SK-N-SH (cell line): ENCODE measurements around the gene ALG3. TPM values are rescaled to one million over a fixed set of nuclear protein-coding genes. Genes with fewer than 3 reads are reported as not detected.

Experiments used
- CTCF ChIA-PET: fragments of 300-600, 350-600 bp; formaldehyde crosslinking; extraction: SDS; loops from one replicate; lab custom pipeline; 2021; lab: Yijun Ruan, JAX
- POLR2A ChIA-PET: fragments of 350-600 bp; sonication (Branson Sonifier 250); formaldehyde crosslinking; extraction: SDS; loops from one replicate; lab custom pipeline; 2020; ENCODE audit warnings: antibody characterized with exemption, inconsistent platforms; lab: Yijun Ruan, JAX
- DNase-seq: peaks from one replicate; pipeline ENCODE4 v3.0.0; 2012
- H2AFZ ChIP-seq: fragments of 200-600 bp; sonication (generic); 2 replicates; pipeline ENCODE4 v1.8.1; 2016; ENCODE audit warnings: antibody characterized with exemption, mild to moderate bottlenecking, low read depth
- H3F3A ChIP-seq: fragments of 200-600 bp; sonication (generic); replicated peaks from 2 replicates; pipeline ENCODE3; 2016; ENCODE audit warnings: antibody characterized with exemption, mild to moderate bottlenecking; ENCODE audit not compliant: insufficient read depth
- H3K27ac ChIP-seq, 2 experiments: fragments of 200-500 bp in 1 of 2; fragments of 200-600 bp in 1 of 2; sonication (Bioruptor generic) in 1 of 2; sonication (generic), shearing (Covaris generic) in 1 of 2; 2 replicates each; pipeline versions ENCODE4 v1.5.1 to v1.6.1; 2014 to 2016; ENCODE audit warnings: low read depth in 2 of 2, inconsistent platforms in 1 of 2, low read length in 1 of 2, mild to moderate bottlenecking in 1 of 2, mixed read lengths in 1 of 2
- H3K27me3 ChIP-seq: fragments of 200-600 bp; sonication (generic), shearing (Covaris generic); 2 replicates; pipeline ENCODE4 v1.6.1; 2016; ENCODE audit warnings: mixed run types; ENCODE audit not compliant: insufficient read depth
- H3K36me3 ChIP-seq, 2 experiments: fragments of 200-500 bp in 1 of 2; fragments of 200-600 bp in 1 of 2; sonication (Bioruptor generic) in 1 of 2; sonication (generic) in 1 of 2; replicated peaks in 1 of 2; 2 replicates each; pipeline versions ENCODE3 to v1.5.1; 2014 to 2016; ENCODE audit warnings: low read length in 1 of 2, mild to moderate bottlenecking in 1 of 2; ENCODE audit not compliant: insufficient read depth in 2 of 2, control insufficient read depth in 1 of 2
- H3K4me1 ChIP-seq, 2 experiments: fragments of 200-500 bp in 1 of 2; fragments of 200-600 bp in 1 of 2; sonication (Bioruptor generic) in 1 of 2; sonication (generic), shearing (Covaris generic) in 1 of 2; 2 replicates each; pipeline versions ENCODE4 v1.5.1 to v1.6.1; 2014 to 2016; ENCODE audit warnings: low read depth in 1 of 2, low read length in 1 of 2, mixed run types in 1 of 2; ENCODE audit not compliant: insufficient read depth in 2 of 2, control insufficient read depth in 1 of 2
- H3K4me2 ChIP-seq: fragments of 200-600 bp; sonication (generic), shearing (Covaris generic); 2 replicates; pipeline ENCODE4 v1.6.1; 2017; ENCODE audit warnings: mixed run types
- H3K4me3 ChIP-seq, 2 experiments: fragments of 200-500 bp in 1 of 2; fragments of 200-600 bp in 1 of 2; sonication (Bioruptor generic) in 1 of 2; sonication (generic), shearing (Covaris generic) in 1 of 2; 2 replicates each; pipeline versions ENCODE4 v1.5.1 to v1.8.1; 2014 to 2016; ENCODE audit warnings: low read depth in 2 of 2, inconsistent platforms in 1 of 2, low read length in 1 of 2, mild to moderate bottlenecking in 1 of 2, mixed read lengths in 1 of 2, moderate library complexity in 1 of 2
- H3K79me2 ChIP-seq: fragments of 200-600 bp; sonication (generic); 2 replicates; pipeline ENCODE4 v1.8.1; 2017; ENCODE audit warnings: mild to moderate bottlenecking; ENCODE audit not compliant: insufficient read depth
- H3K9ac ChIP-seq: fragments of 200-600 bp; sonication (generic); 2 replicates; pipeline ENCODE4 v1.6.1; 2017; ENCODE audit warnings: mixed run types
- H3K9me2 ChIP-seq: fragments of 200-600 bp; sonication (generic); 2 replicates; pipeline ENCODE4 v1.6.1; 2017; ENCODE audit warnings: mixed run types
- H3K9me3 ChIP-seq: fragments of 200-600 bp; sonication (generic); 2 replicates; pipeline ENCODE4 v1.6.1; 2017; ENCODE audit warnings: mixed run types, mild to moderate bottlenecking, moderate library complexity
- H4K20me1 ChIP-seq: fragments of 200-600 bp; sonication (generic); 2 replicates; pipeline ENCODE4 v1.6.1; 2017; ENCODE audit warnings: mild to moderate bottlenecking, mixed run types; ENCODE audit not compliant: insufficient read depth
- CTCF ChIP-seq: fragments of 200-600 bp; sonication (generic); IDR thresholded peaks from 2 replicates; pipeline ENCODE4 v1.6.1; 2017; ENCODE audit warnings: antibody characterized with exemption, mild to moderate bottlenecking, moderate library complexity
- ELF1 ChIP-seq: IDR thresholded peaks from 2 replicates; pipeline ENCODE4 v1.4.0; 2012
- EP300 ChIP-seq, 2 experiments: IDR thresholded peaks; 2 replicates each; pipeline versions ENCODE4 v1.4.0 to v1.6.1; 2012; ENCODE audit warnings: borderline replicate concordance in 1 of 2, low read depth in 1 of 2, low read length in 1 of 2
- EZH2phosphoT487 ChIP-seq: fragments of 200-600 bp; sonication (generic); IDR thresholded peaks from 2 replicates; pipeline ENCODE4 v1.6.1; 2017; ENCODE audit warnings: low read depth, mixed run types, mild to moderate bottlenecking, antibody characterized with exemption, moderate library complexity, borderline replicate concordance
- GABPA ChIP-seq: IDR thresholded peaks from 2 replicates; pipeline ENCODE4 v1.4.0; 2012; ENCODE audit warnings: low read depth, mild to moderate bottlenecking
- IRF3 ChIP-seq: fragments of 150-350 bp; IDR thresholded peaks from 2 replicates; pipeline ENCODE4 v1.6.1; 2016; ENCODE audit warnings: mild to moderate bottlenecking, low read depth, low read length
- MXI1 ChIP-seq: IDR thresholded peaks from 2 replicates; pipeline ENCODE4 v1.6.1; 2012; ENCODE audit warnings: mild to moderate bottlenecking, low read depth, low read length, improper control_type of control experiment
- NRF1 ChIP-seq: IDR thresholded peaks from 2 replicates; pipeline ENCODE4 v1.6.1; 2012; ENCODE audit warnings: low read depth, mild to moderate bottlenecking, low read length
- POLR2AphosphoS5 ChIP-seq: IDR thresholded peaks from 2 replicates; pipeline ENCODE4 v1.6.1; 2012; ENCODE audit warnings: low read depth, low read length
- RCOR1 ChIP-seq: fragments of 150-350 bp; IDR thresholded peaks from 2 replicates; pipeline ENCODE4 v1.6.1; 2017; ENCODE audit warnings: antibody characterized with exemption, low read length
- REST ChIP-seq: IDR thresholded peaks from 2 replicates; pipeline ENCODE4 v1.6.1; 2012; ENCODE audit warnings: mild to moderate bottlenecking, low read depth, low read length, moderate library complexity
- RFX5 ChIP-seq: IDR thresholded peaks from 2 replicates; pipeline ENCODE4 v1.6.1; 2012; ENCODE audit warnings: mild to moderate bottlenecking, improper control_type of control experiment, low read length
- RXRA ChIP-seq: IDR thresholded peaks from 2 replicates; pipeline ENCODE4 v1.4.0; 2012; ENCODE audit warnings: low read depth, mild to moderate bottlenecking, borderline replicate concordance
- TAF1 ChIP-seq: IDR thresholded peaks from 2 replicates; pipeline ENCODE4 v1.6.1; 2012; ENCODE audit warnings: low read depth, mild to moderate bottlenecking, low read length, moderate library complexity, borderline replicate concordance
- WGBS: methylation state at CpG from one replicate; pipeline ENCODE4 v1.1.6; 2017; ENCODE audit warnings: low lambda C conversion rate; 5-methylcytosine and 5-hydroxymethylcytosine counted together
- polyA plus RNA-seq, 3 experiments: library from polyadenylated mRNA; depleted of rRNA; stranded (reverse); fragments of >200 nt; gene quantifications; 2 replicates each; pipeline ENCODE4 v1.2.3, GENCODE V29; 2012
- TF ChIP-seq, protein P1 (sequence below): IDR thresholded peaks from 2 replicates; pipeline ENCODE4; 2012
- TF ChIP-seq, protein P2 (sequence below): IDR thresholded peaks from 2 replicates; pipeline ENCODE4 v1.4.0; 2012; ENCODE audit warnings: low read depth, borderline replicate concordance
- TF ChIP-seq, protein P3 (sequence below): IDR thresholded peaks from 2 replicates; pipeline ENCODE4 v1.4.0; 2012; ENCODE audit warnings: low read depth, borderline replicate concordance

ALG3 gene
- polyA plus RNA-seq, 1 of the 3 experiments (the other 2 are of a cell fraction): 66.0 TPM

DNA sequence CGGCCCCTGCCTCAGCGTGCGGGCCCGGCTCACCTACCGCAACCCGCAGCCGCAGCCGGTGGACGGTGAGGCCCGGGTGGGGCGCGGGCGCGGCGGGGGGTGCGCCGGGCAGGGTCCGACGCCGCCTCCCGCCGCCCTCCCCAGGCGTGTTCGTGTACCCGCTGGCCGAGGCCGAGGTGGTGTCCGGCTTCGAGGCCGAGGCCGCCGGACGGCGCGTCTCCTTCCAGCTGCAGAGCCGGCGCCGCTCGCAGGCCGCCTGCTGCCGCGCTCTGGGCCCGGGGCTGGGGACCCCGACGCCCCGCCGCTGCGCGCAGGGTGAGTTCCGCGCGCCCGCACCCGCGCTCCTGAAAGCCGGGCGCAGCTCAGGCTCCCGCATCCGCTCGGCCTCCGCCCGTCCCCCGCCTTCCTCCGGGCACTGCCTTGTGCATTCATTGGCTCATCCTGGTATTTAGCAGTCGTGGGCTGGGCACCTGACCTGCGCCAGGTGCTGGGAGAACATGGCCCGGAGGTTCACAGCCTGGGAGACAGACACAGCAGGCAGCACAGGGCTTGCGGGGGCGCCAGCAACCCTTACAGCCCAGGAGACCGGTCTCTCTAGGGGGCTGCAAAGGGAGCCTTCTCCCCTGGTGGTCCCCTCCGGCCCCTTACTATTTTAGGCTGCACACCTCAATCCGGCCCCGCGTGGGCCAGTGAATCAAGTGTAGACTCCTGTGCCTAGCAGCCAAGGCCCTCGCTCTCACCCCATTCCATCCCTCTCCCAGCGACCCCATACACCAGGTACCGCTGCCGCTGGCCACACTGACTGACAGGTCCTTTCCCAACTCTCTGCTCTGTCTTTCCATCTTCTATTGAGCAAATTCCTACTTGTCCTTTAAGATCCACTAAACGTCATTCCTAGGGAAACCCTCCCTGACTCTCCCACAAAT lies 17.9 kb downstream of the ALG3 start:
- Histone ChIP-seq H2AFZ (no peak overlapping the region), H3K4me2 (no peak overlapping the region), H3F3A (no peaks in the 10 kb centered on the region), H3K79me2 (no peaks in the 10 kb centered on the region), H3K27ac (no peak overlapping the region), H3K4me3 (peak overlapping the region in 1 of 2 experiments; percentile 50; a peak in 2 of 4 replicates), H4K20me1 (no peaks in the 10 kb centered on the region), H3K36me3 (no peaks in the 10 kb centered on the region), H3K9me3 (no peaks in the 10 kb centered on the region), H3K27me3 (peaks cover 27% of the 10 kb centered on the region), H3K9ac (no peak overlapping the region), H3K4me1 (peaks cover 0 to 28% of the 10 kb centered on the region in 2 experiments; a peak in 2 of 4 replicates), H3K9me2 (no peaks in the 10 kb centered on the region)
- ChIA-PET CTCF (interaction anchor here (0.8 to 5.9 kb wide), 11 partner anchors 11 to 335 kb away, joined by 3 to 61 read pairs (median 8); partner anchors contain the start of genes ALG3 and EEF1AKMT4), POLR2A (interaction anchor here (0.6 to 1.0 kb wide), 2 partner anchors 43 to 347 kb away, joined by 3 read pairs; no protein-coding TSS in a partner anchor)
- peak; percentile 63 for DNase-seq
- TF ChIP-seq TAF1 (no peak), RCOR1 (no peak), EP300 (IDR thresholded peaks at IDR 0.05; ENCODE audit: borderline replicate concordance in 1 of 2, low read depth in 1 of 2, low read length in 1 of 2) (no peak), RXRA (no peak), EZH2phosphoT487 (no peak), IRF3 (no peak), NRF1 (no peak), GABPA (no peak), RFX5 (no peak), ELF1 (no peak), POLR2AphosphoS5 (no peak), CTCF (no peak), REST (no peak), MXI1 (no peak)
- TF ChIP-seq, protein P1, sequence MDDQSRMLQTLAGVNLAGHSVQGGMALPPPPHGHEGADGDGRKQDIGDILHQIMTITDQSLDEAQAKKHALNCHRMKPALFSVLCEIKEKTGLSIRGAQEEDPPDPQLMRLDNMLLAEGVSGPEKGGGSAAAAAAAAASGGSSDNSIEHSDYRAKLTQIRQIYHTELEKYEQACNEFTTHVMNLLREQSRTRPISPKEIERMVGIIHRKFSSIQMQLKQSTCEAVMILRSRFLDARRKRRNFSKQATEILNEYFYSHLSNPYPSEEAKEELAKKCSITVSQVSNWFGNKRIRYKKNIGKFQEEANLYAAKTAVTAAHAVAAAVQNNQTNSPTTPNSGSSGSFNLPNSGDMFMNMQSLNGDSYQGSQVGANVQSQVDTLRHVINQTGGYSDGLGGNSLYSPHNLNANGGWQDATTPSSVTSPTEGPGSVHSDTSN: no peak
- TF ChIP-seq, protein P2, sequence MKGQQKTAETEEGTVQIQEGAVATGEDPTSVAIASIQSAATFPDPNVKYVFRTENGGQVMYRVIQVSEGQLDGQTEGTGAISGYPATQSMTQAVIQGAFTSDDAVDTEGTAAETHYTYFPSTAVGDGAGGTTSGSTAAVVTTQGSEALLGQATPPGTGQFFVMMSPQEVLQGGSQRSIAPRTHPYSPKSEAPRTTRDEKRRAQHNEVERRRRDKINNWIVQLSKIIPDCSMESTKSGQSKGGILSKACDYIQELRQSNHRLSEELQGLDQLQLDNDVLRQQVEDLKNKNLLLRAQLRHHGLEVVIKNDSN: no peak
- TF ChIP-seq, protein P3, sequence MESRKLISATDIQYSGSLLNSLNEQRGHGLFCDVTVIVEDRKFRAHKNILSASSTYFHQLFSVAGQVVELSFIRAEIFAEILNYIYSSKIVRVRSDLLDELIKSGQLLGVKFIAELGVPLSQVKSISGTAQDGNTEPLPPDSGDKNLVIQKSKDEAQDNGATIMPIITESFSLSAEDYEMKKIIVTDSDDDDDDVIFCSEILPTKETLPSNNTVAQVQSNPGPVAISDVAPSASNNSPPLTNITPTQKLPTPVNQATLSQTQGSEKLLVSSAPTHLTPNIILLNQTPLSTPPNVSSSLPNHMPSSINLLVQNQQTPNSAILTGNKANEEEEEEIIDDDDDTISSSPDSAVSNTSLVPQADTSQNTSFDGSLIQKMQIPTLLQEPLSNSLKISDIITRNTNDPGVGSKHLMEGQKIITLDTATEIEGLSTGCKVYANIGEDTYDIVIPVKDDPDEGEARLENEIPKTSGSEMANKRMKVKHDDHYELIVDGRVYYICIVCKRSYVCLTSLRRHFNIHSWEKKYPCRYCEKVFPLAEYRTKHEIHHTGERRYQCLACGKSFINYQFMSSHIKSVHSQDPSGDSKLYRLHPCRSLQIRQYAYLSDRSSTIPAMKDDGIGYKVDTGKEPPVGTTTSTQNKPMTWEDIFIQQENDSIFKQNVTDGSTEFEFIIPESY: no peak
- 84% methylated on average over 8 of the region's 79 CpGs for WGBS
